ENCODE results near the gene MIGA2. TPM values are rescaled to one million over a fixed set of nuclear protein-coding genes. Genes with fewer than 3 reads are reported as not detected.
A peak's percentile ranks its signal among the peaks of the same experiment; 100 is the strongest.

The MIGA2 gene
- total RNA-seq, 4 donors from 2014 or later, result 27.5 to 49.3 (median 29.8) TPM

DNA sequence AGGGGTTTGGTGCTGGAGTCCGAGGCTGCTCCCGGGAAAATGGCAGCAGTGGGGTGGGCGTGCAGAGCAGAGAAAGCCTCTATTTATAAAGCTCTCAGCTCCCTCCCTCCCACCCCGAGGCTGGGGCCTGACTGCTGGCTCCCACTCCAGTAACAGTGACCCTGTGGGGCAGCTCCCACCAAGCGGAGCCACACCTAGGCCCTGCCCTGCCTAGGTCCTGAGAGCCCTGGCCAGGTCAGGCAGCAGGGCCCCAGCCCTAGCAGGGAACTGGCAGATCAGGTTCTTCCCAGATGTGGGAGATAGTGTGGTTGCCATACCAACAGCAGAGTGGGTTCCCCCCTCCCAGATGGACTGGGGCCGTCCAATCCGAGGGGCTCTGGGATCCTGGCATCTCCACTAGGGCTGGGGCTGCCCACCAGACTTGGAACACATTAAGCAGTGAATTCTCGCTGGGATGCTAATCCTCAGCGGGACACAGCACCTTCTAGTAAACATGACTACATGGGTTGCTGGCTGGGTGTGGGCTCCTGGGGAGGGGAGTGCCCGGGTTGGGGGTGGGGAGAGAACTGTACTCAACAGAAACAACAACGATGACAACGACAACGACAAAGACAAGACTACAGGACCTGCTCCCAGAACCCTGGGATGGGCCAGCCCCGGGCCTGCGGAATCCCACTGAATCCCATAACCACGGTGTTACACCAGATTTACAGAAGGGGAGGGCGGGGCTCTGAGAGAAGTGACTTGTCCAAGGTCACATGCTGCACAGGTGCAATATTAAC, 9.8 kb upstream of the MIGA2 start:
- H3K4me3 ChIP-seq, result peak overlapping the region; percentile 77 to 93 (median 89)
- H3K9me3 ChIP-seq, result no peaks in the 10 kb centered on the region
- intact Hi-C loops (cut with DNase I), result no loop called here
- H3K4me1 ChIP-seq, result peaks cover 34 to 78% (median 41%) of the 10 kb centered on the region in 3 donors
- H3K36me3 ChIP-seq, result no peaks in the 10 kb centered on the region
- 38 to 69% methylated on average over 4 to 8 of the region's 17 CpGs for WGBS, 2 donors
- no peaks in the 10 kb centered on the region for H3K27me3 ChIP-seq
- no peak for DNase-seq
- H3K27ac ChIP-seq, result peak overlapping the region; percentile 85 to 93 (median 88)
- TF ChIP-seq, protein P1, sequence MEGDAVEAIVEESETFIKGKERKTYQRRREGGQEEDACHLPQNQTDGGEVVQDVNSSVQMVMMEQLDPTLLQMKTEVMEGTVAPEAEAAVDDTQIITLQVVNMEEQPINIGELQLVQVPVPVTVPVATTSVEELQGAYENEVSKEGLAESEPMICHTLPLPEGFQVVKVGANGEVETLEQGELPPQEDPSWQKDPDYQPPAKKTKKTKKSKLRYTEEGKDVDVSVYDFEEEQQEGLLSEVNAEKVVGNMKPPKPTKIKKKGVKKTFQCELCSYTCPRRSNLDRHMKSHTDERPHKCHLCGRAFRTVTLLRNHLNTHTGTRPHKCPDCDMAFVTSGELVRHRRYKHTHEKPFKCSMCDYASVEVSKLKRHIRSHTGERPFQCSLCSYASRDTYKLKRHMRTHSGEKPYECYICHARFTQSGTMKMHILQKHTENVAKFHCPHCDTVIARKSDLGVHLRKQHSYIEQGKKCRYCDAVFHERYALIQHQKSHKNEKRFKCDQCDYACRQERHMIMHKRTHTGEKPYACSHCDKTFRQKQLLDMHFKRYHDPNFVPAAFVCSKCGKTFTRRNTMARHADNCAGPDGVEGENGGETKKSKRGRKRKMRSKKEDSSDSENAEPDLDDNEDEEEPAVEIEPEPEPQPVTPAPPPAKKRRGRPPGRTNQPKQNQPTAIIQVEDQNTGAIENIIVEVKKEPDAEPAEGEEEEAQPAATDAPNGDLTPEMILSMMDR (IDR thresholded peaks at IDR 0.05), result no peak
- TF ChIP-seq POLR2A (IDR thresholded peaks at IDR 0.05), result no peak

DNA sequence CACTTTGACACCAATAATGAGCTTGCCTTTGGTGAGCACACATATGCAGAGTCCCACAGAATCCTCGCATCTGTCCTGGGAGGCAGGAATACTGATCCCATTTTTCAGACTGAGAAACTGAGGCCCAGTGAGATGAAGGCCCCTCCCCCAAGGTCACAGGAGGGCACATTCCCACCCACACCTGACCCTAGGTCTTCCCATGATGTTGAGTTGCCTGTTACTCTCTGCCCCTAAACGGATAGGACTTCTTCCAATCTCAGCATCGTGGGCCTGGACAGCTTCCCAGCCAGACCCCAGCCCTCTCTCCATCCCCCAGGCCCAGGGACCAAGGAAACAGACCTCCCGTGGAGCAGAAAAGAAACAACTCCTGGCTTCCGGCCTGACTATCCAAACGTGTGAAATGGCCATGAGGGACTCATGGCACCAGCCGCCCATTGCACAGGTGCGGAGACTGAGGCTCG, 9.2 kb upstream of the MIGA2 start:
- intact Hi-C loops (cut with DNase I), result no loop called here
- DNase-seq, result no peak
- peak overlapping the region; percentile 77 to 93 (median 89) for H3K4me3 ChIP-seq
- H3K27ac ChIP-seq, result peak overlapping the region; percentile 85 to 93 (median 88)
- no peaks in the 10 kb centered on the region for H3K9me3 ChIP-seq
- no peaks in the 10 kb centered on the region for H3K36me3 ChIP-seq
- no peaks in the 10 kb centered on the region for H3K27me3 ChIP-seq
- TF ChIP-seq, protein P1 (IDR thresholded peaks at IDR 0.05), result no peak
- TF ChIP-seq POLR2A (IDR thresholded peaks at IDR 0.05), result no peak
- WGBS, 2 donors, result 38 to 44% methylated on average over 4 to 5 of the region's 9 CpGs
- H3K4me1 ChIP-seq, result peaks cover 31 to 73% (median 37%) of the 10 kb centered on the region in 3 donors

DNA sequence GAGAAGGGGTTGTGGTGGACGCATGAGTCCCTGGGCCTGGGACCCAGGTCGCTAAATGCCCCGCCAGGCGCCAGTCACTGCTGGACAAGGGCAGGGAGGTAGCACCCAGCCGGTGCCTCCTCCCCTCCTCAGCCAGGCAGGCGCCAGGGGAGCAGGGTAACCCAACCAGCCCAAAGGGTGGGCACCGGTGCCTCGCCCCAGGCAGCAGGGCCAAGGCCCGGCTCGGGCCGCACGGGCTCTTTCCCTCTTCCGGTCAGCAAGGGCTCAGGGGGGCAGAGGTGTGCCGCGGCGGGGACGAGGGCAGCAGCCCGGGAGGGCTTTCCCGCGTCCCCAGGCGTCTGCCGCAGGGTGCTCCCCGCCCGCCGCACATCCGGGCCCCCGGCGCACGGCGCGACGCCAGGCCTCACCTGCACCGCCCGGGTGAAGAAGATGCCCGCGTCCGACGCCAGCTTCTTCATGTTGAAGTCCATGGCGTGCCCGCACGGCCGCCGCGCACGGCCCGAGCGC, 8.7 kb upstream of the MIGA2 start:
- Histone ChIP-seq H3K9me3 (no peaks in the 10 kb centered on the region), H3K4me1 (peaks cover 28 to 69% (median 33%) of the 10 kb centered on the region in 3 donors), H3K36me3 (no peaks in the 10 kb centered on the region), H3K4me3 (peak overlapping the region; percentile 77 to 93 (median 89)), H3K27ac (peak overlapping the region; percentile 85 to 93 (median 88)), H3K27me3 (no peaks in the 10 kb centered on the region)
- WGBS, 2 donors, result 0% methylated on average over 9 of the region's 47 CpGs; no CpG with 5 or more reads in 1 of the 2 donors
- TF ChIP-seq POLR2A (IDR thresholded peaks at IDR 0.05), result no peak
- TF ChIP-seq, protein P1 (IDR thresholded peaks at IDR 0.05), result no peak
- DNase-seq, result no peak
- intact Hi-C loops (cut with DNase I), result no loop called here

DNA sequence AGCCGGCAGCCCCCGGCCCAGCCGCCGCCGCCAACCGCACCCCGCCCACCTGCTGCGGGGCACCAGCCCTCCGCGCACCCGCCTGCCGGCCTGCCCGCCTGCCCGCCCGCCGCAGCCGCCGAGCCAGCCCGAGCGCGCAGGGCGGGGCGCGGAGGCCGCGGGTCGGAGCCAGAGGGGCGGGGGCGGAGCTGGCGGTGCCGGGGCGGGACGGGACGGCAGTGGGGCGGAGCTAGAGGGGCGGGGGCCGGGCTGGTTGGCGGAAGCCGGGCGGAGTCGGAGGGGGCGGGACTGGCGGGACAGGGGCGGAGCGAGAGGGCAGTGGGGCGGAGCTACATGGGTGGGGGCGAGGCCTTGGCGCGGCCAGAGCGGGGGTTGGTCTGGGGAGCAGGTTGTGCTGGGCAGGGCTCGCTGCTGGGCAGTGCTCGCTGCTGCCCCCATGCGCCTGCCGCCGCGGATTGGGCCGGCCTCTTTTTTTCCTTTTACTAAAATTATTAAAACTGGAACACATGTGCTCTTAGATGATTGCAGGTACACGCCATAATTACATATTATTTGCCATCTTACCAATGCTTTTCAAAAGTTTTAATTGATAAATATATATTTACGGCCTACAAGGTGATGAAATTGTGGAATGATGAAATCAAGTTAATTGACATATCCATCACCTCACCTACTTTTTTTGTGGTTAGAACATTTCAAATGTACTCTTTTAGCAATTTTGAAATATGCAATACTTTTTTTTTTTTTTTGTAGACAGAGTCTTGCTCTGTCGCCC, 8.0 kb upstream of the MIGA2 start, which contains the start of gene SH3GLB2:
TSS of gene SH3GLB2 (minus strand) at position 140 of the 775 bp plus-strand sequence. CDS start 177 bp downstream, outside the sequence.
- Histone ChIP-seq H3K27me3 (no peaks in the 10 kb centered on the region), H3K4me1 (peaks cover 28 to 62% (median 33%) of the 10 kb centered on the region in 3 donors), H3K36me3 (no peaks in the 10 kb centered on the region), H3K9me3 (no peaks in the 10 kb centered on the region), H3K27ac (peak within 1 kb of the TSS; percentile 85 to 93 (median 88)), H3K4me3 (peak within 1 kb of the TSS; percentile 77 to 93 (median 89))
- peak in 1 of 4 donors; percentile 38 for TF ChIP-seq POLR2A (IDR thresholded peaks at IDR 0.05)
- TF ChIP-seq, protein P1 (IDR thresholded peaks at IDR 0.05), result peak; percentile 67 to 84 (median 81)
- intact Hi-C loops (cut with DNase I), result no loop called here
- peak; percentile 78 for DNase-seq
- WGBS, 2 donors, result 6 to 7% methylated on average over 14 of the region's 60 CpGs

All from esophagus squamous epithelium (tissue), 5 donors.